BLaER1 treated with 17β-estradiol and CSF1 and Interleukin-3, amounts not matched to agents 10 nM and 100 nM (cell line): ENCODE results near the gene RNF215.

Experiments used
- H3K27ac ChIP-seq, 11 experiments: shearing (Covaris generic); formaldehyde crosslinking; 2 replicates each; pipeline ENCODE4 v1.8.1; 2022
- H3K27me3 ChIP-seq, 11 experiments: shearing (Covaris generic); formaldehyde crosslinking; 2 replicates each; pipeline ENCODE4 v1.8.1; 2022
- H3K36me3 ChIP-seq, 11 experiments: shearing (Covaris generic); formaldehyde crosslinking; 2 replicates each; pipeline ENCODE4 v1.8.1; 2022
- H3K4me1 ChIP-seq, 10 experiments: shearing (Covaris generic); formaldehyde crosslinking; 2 replicates each; pipeline ENCODE4 v1.8.1; 2022
- H3K4me2 ChIP-seq, 11 experiments: shearing (Covaris generic); formaldehyde crosslinking; 2 replicates each; pipeline ENCODE4 v1.8.1; 2022
- H3K4me3 ChIP-seq, 10 experiments: shearing (Covaris generic); formaldehyde crosslinking; 2 replicates each; pipeline ENCODE4 v1.8.1; 2022
- H3K9ac ChIP-seq, 11 experiments: shearing (Covaris generic); formaldehyde crosslinking; 2 replicates each; pipeline ENCODE4 v1.8.1; 2022
- H3K9me3 ChIP-seq, 11 experiments: shearing (Covaris generic); formaldehyde crosslinking; replicated peaks in 1 of 11; 2 replicates each; pipeline ENCODE4 v1.8.1; 2022
- H4K20me1 ChIP-seq, 11 experiments: shearing (Covaris generic); formaldehyde crosslinking; 2 replicates each; pipeline ENCODE4 v1.8.1; 2022
- Cebpa-rat ChIP-seq, 11 experiments: shearing (Covaris generic); IDR thresholded peaks; 2 replicates each; pipeline ENCODE4 v1.8.1; 2022

RNF215 gene

DNA sequence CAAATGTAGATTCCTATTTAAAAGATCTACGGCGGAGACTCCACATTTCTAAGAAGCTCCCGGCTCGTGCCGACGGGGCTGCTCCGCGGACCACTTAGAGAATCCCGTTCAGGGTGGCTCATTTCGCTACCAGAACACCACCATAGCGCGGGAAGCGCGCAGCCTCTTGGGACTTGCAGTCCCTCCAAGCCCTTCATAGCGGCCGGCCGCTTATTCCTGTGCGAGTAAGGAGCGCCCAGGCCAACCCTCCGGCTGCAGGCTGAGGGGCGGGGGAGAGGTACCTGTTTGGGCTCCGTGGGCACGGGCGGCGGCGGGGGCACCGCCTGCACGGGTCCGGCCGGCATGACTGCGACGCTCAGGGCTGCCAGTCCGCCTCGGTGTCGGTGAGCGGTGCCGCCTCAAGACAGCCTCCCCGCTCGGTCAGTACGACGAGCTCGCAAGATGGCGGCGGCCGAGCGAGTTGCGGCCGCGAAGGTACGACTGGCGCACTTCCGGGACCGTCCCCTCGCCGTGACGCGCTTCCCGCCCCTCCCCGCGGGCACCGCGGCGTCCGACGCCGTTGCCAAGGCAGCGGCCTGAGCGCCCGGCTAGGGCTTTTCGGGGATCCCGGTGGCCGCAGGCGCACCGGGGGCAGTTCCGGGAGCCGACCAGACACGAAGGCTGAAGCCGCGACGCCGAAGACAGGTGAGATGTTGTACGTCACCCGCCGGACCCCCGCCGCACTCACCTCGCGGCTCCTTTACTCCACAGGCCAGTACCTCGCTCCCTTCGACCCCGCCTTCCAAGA, 30.6 kb downstream of the RNF215 start, which contains the start of the genes CCDC157 and SF3A1:
CCDC157 (plus strand) TSS at position 559 of the 787 bp plus-strand sequence. CDS start 8,994 bp downstream, outside the sequence.
SF3A1 (minus strand) TSS at position 446 of the 787 bp plus-strand sequence; CDS start at position 344, 102 bp downstream.
- Histone ChIP-seq H3K27ac (peak within 1 kb of the TSS; percentile 88 to 96 (median 91)), H3K4me1 (peaks cover 30 to 49% (median 32%) of the 10 kb centered on the region in 10 experiments), H3K9me3 (no peaks in the 10 kb centered on the region), H3K4me3 (peak within 1 kb of the TSS; percentile 82 to 99 (median 92)), H3K36me3 (peaks cover 23 to 32% (median 28%) of the 10 kb centered on the region in 11 experiments), H3K4me2 (peak within 1 kb of the TSS; percentile 85 to 97 (median 93)), H3K9ac (peak within 1 kb of the TSS; percentile 92 to 98 (median 93)), H3K27me3 (peaks cover 0 to 15% (median 10%) of the 10 kb centered on the region in 11 experiments; a peak in 12 of 22 replicates), H4K20me1 (peaks cover 36 to 47% (median 44%) of the 10 kb centered on the region in 11 experiments)
- no peak for TF ChIP-seq Cebpa-rat (IDR thresholded peaks at IDR 0.05)

GRCh38 chr22:30354644-30355043, 32.6 kb downstream of the RNF215 start:
- Histone ChIP-seq H3K9ac (peak overlapping the region in 10 of 11 experiments; percentile 2 to 95 (median 92); a peak in 8 of 22 replicates), H3K4me3 (peak overlapping the region in 7 of 10 experiments; percentile 85 to 99 (median 91); a peak in 7 of 20 replicates), H3K9me3 (no peaks in the 10 kb centered on the region), H3K4me1 (peaks cover 28 to 57% (median 37%) of the 10 kb centered on the region in 10 experiments), H3K27ac (no peak overlapping the region), H3K36me3 (peaks cover 43 to 52% (median 48%) of the 10 kb centered on the region in 11 experiments), H4K20me1 (peaks cover 56 to 67% (median 64%) of the 10 kb centered on the region in 11 experiments), H3K4me2 (peak overlapping the region; percentile 85 to 97 (median 93)), H3K27me3 (peaks cover 0 to 15% (median 10%) of the 10 kb centered on the region in 11 experiments; a peak in 12 of 22 replicates)
- TF ChIP-seq Cebpa-rat (IDR thresholded peaks at IDR 0.05): no peak

GRCh38 chr22:30351226-30351625, 36.0 kb downstream of the RNF215 start:
- Histone ChIP-seq H3K27ac (peak overlapping the region in 1 of 11 experiments; percentile 2; a peak in 1 of 22 replicates), H3K4me2 (peak overlapping the region in 4 of 11 experiments; percentile 19 to 35 (median 29); a peak in 6 of 22 replicates), H3K36me3 (peaks cover 78 to 87% (median 82%) of the 10 kb centered on the region in 11 experiments), H3K27me3 (no peaks in the 10 kb centered on the region), H3K9ac (peak overlapping the region in 2 of 11 experiments; percentile 23 to 51; a peak in 1 of 22 replicates), H3K9me3 (no peaks in the 10 kb centered on the region), H3K4me3 (no peak overlapping the region), H4K20me1 (peaks cover 88 to 99% (median 97%) of the 10 kb centered on the region in 11 experiments), H3K4me1 (peaks cover 17 to 37% (median 32%) of the 10 kb centered on the region in 10 experiments)
- TF ChIP-seq Cebpa-rat (IDR thresholded peaks at IDR 0.05): peak in 2 of 11 experiments; percentile 15 to 35; a peak in 1 of 22 replicates

DNA sequence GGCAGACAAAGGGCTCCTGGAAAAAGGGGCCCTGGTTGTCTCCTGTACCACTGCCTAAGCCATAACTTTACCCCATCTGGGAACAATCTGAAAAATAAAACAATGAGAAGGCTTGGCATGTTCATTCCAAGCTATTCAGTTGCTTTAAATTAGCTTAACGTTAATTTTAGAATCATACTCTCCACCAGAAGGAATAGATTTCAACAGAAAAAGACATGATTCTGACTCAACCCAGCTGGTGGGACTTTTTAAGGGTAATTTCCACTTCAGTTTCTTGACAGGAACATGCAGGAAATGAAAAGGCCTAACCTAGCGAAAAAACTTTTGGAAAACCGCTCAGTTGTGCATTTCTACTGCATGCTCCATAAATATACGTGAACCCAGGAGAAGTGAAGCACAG, 38.4 kb downstream of the RNF215 start:
- Histone ChIP-seq H3K4me2 (no peak overlapping the region), H3K4me1 (peaks cover 0 to 17% (median 12%) of the 10 kb centered on the region in 10 experiments; a peak in 16 of 20 replicates), H3K27ac (no peak overlapping the region), H3K36me3 (peaks cover 96 to 100% (median 97%) of the 10 kb centered on the region in 11 experiments), H4K20me1 (peaks cover 74 to 99% (median 93%) of the 10 kb centered on the region in 11 experiments), H3K9ac (peak overlapping the region in 2 of 11 experiments; percentile 0 to 52; a peak in 2 of 22 replicates), H3K4me3 (no peak overlapping the region), H3K9me3 (no peaks in the 10 kb centered on the region), H3K27me3 (no peaks in the 10 kb centered on the region)
- TF ChIP-seq Cebpa-rat (IDR thresholded peaks at IDR 0.05): no peak

- H3K36me3 ChIP-seq: peaks cover 97 to 100% (median 98%) of the 10 kb centered on the region in 11 experiments
- H3K9ac ChIP-seq: peak overlapping the region in 3 of 11 experiments; percentile 10 to 52 (median 39); a peak in 4 of 22 replicates
- peaks cover 0 to 15% (median 12%) of the 10 kb centered on the region in 10 experiments; a peak in 15 of 20 replicates for H3K4me1 ChIP-seq
- peaks cover 74 to 99% (median 92%) of the 10 kb centered on the region in 11 experiments; a peak in 21 of 22 replicates for H4K20me1 ChIP-seq
- H3K27me3 ChIP-seq: no peaks in the 10 kb centered on the region
- TF ChIP-seq Cebpa-rat (IDR thresholded peaks at IDR 0.05): no peak
- H3K4me3 ChIP-seq: no peak overlapping the region
- H3K27ac ChIP-seq: no peak overlapping the region; a peak in 1 of 22 replicates
- H3K4me2 ChIP-seq: no peak overlapping the region
- no peaks in the 10 kb centered on the region for H3K9me3 ChIP-seq
Observed at GRCh38 chr22:30348404-30348803, 38.8 kb downstream of the RNF215 start.

DNA sequence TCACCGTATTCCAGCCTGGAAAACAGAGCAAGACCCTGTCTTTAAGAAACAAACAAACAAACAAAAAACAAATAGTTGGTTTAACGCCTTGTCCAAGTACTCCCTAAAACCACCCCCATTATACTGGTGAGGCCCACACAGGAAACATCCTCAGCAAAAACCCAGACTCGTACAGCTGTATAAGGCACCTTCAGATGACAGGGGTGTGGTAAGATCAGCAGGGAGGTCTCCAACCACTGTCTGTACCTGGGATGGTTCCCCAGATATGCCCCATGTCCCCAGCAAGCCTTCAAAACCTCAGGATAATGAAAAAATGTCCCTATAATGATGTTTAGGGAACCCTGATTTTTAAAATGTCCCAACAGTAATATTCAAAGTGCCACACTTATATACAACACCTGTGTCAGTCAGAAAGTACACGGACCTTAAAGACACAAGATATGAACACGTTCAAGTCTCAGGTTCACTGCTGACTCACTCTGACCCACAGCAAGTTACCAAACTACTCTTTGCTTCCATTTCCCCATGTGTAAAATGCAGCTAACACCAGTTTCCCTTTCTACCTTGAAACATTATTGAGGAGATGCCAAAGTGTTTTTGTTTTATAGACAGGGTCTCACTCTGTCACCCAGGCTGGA, 39.8 kb downstream of the RNF215 start:
- Histone ChIP-seq H3K9me3 (no peaks in the 10 kb centered on the region), H3K27ac (no peak overlapping the region), H3K36me3 (peaks cover 100% of the 10 kb centered on the region in 11 experiments)

GRCh38 chr22:30344447-30345200, 42.6 kb downstream of the RNF215 start:
- TF ChIP-seq Cebpa-rat (IDR thresholded peaks at IDR 0.05): no peak
- Histone ChIP-seq H3K4me3 (no peak overlapping the region), H3K9ac (no peak overlapping the region; a peak in 1 of 22 replicates), H3K27me3 (no peaks in the 10 kb centered on the region), H3K9me3 (no peaks in the 10 kb centered on the region), H3K36me3 (peaks cover 99 to 100% (median 100%) of the 10 kb centered on the region in 11 experiments), H4K20me1 (peaks cover 40 to 94% (median 64%) of the 10 kb centered on the region in 11 experiments; a peak in 21 of 22 replicates), H3K4me1 (peaks cover 0 to 12% (median 0%) of the 10 kb centered on the region in 10 experiments; a peak in 3 of 20 replicates), H3K4me2 (no peak overlapping the region), H3K27ac (no peak overlapping the region)

More for the DNA sequence above, 39.8 kb downstream of the RNF215 start:
- H3K4me3 ChIP-seq: no peak overlapping the region
- H3K27me3 ChIP-seq: no peaks in the 10 kb centered on the region
- H4K20me1 ChIP-seq: peaks cover 67 to 98% (median 92%) of the 10 kb centered on the region in 11 experiments; a peak in 21 of 22 replicates
- no peak overlapping the region for H3K4me2 ChIP-seq
- TF ChIP-seq Cebpa-rat (IDR thresholded peaks at IDR 0.05): no peak
- H3K4me1 ChIP-seq: peaks cover 0 to 15% (median 12%) of the 10 kb centered on the region in 10 experiments; a peak in 15 of 20 replicates
- no peak overlapping the region; a peak in 1 of 22 replicates for H3K9ac ChIP-seq
